ENCODE measurements around the gene F3. TPM values are rescaled to one million over a fixed set of nuclear protein-coding genes. Genes with fewer than 3 reads are reported as not detected.

The F3 gene
- total RNA-seq, 6 donors from 2014 or later: 52.4 to 210 (median 80.9) TPM

DNA sequence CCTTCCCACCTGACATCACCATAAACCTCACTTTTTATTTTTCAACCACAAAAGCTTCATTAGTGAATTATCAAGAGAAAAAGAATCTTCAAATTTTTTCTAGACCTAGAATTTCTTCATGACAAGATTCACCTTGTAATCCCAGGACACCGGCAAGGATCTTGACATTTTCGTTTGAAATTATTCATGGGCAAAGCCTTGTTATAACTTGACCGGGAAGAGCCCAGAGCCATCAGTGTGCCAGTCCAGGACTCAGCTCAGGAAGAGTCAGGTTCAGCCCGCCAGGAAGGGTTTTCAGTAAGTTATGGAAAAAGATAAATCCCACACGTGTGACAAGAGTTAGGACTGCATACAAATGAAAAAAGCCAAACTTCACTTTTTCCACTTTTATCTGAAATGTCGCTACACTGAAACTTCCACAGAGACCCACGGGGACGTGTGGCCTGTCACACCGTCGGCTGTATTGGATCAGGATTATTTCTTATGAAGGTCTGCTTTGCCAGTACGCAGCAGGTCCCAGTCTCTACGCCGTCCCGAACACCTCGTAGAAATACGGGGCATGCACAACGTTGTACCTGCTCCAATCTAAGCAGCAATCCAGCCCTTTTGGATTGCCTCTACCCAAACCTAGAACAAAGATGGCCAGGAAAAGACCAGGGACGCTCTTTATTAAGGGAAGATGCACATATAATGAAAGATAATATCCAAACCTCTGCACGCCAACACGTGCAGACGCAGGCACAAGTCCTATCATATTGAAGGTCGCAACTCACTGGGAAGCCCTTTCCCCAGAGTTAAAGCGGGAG, 916 bp downstream of the F3 start:
- peak overlapping the region; percentile 63 to 86 (median 80) for H3K4me3 ChIP-seq
- no peak for TF ChIP-seq EP300 (IDR thresholded peaks at IDR 0.05)
- no peak for TF ChIP-seq POLR2A (IDR thresholded peaks at IDR 0.05)
- TF ChIP-seq POLR2AphosphoS5 (IDR thresholded peaks at IDR 0.05): no peak
- TF ChIP-seq, protein P1, sequence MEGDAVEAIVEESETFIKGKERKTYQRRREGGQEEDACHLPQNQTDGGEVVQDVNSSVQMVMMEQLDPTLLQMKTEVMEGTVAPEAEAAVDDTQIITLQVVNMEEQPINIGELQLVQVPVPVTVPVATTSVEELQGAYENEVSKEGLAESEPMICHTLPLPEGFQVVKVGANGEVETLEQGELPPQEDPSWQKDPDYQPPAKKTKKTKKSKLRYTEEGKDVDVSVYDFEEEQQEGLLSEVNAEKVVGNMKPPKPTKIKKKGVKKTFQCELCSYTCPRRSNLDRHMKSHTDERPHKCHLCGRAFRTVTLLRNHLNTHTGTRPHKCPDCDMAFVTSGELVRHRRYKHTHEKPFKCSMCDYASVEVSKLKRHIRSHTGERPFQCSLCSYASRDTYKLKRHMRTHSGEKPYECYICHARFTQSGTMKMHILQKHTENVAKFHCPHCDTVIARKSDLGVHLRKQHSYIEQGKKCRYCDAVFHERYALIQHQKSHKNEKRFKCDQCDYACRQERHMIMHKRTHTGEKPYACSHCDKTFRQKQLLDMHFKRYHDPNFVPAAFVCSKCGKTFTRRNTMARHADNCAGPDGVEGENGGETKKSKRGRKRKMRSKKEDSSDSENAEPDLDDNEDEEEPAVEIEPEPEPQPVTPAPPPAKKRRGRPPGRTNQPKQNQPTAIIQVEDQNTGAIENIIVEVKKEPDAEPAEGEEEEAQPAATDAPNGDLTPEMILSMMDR (IDR thresholded peaks at IDR 0.05): no peak
- WGBS, 2 donors: 40 to 47% methylated on average over 23 of the region's 23 CpGs
- H3K27me3 ChIP-seq: no peaks in the 10 kb centered on the region
- H3K36me3 ChIP-seq: peaks cover 0 to 2% (median 0%) of the 10 kb centered on the region in 4 donors
- peak overlapping the region; percentile 85 to 96 (median 90) for H3K27ac ChIP-seq
- peaks cover 6 to 27% (median 19%) of the 10 kb centered on the region in 4 donors for H3K4me1 ChIP-seq
- DNase-seq (no peak), ATAC-seq (ENCODE audit: low FRiP score in 2 of 2) (no peak)
- H3K9me3 ChIP-seq: no peaks in the 10 kb centered on the region

DNA sequence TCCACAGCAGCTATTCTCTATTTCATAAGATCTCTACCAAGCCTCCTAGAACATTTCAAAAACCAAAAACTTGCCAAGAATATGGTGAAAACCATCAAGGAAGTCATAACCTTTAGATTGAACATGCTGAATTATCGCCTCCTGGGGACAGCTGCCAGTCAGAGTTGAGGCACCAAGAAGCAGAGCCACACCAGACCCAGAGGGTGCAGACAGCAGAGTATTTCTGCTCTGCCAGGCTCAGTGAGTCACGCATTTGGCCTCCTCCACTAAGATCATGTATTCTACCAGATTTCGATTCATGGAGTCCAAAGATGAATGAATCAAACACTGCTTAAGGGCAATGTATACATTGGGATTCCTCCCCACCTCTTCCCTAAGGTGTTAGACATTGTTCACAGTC, 2.1 kb downstream of the F3 start:
- Histone ChIP-seq H3K36me3 (peaks cover 0 to 14% (median 3%) of the 10 kb centered on the region in 4 donors), H3K9me3 (no peaks in the 10 kb centered on the region), H3K27ac (peak overlapping the region; percentile 4 to 96 (median 54)), H3K4me1 (peaks cover 6 to 27% (median 19%) of the 10 kb centered on the region in 4 donors), H3K27me3 (no peaks in the 10 kb centered on the region), H3K4me3 (peak overlapping the region in 3 of 4 donors; percentile 77 to 86 (median 84))
- TF ChIP-seq POLR2A (IDR thresholded peaks at IDR 0.05) (no peak), EP300 (IDR thresholded peaks at IDR 0.05) (no peak), POLR2AphosphoS5 (IDR thresholded peaks at IDR 0.05) (no peak)
- TF ChIP-seq, protein P1 (IDR thresholded peaks at IDR 0.05): no peak
- ATAC-seq (ENCODE audit: low FRiP score in 2 of 2) (no peak), DNase-seq (peak in 1 of 2 donors; percentile 45)
- WGBS, 2 donors: 63 to 76% methylated on average over 3 of the region's 3 CpGs

DNA sequence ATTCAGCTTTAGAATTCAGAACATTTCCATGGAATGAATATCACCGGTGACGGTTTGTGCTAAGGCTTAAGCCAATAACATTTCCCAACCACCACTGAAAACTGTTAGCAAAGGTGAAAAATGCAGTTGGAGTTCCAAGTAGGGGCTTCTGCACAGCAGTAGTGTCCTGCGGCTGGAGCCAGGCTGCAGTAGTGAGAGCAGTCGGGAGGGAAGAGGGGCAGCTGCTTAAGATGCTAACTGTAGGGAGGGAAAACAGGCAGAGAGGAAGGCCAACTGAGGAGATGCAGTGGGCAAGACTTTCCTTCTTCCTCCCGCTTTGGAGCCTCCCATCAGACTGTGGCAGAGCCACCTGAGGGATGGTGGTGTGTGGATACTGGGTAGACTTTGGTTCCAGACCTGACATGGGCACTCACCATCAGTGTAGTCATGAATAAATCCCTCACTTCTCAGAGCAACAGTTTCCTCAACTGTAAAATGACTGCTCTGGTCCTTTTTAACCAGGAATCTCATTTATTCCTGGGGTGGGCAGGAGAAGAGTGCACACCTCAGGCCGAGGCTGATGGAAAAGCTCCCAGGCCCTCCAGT, 3.2 kb downstream of the F3 start:
- WGBS, 2 donors: 63 to 72% methylated on average over 6 of the region's 6 CpGs
- no peak for ATAC-seq (ENCODE audit: low FRiP score in 2 of 2)
- TF ChIP-seq EP300 (IDR thresholded peaks at IDR 0.05) (no peak), POLR2AphosphoS5 (IDR thresholded peaks at IDR 0.05) (no peak), POLR2A (IDR thresholded peaks at IDR 0.05) (no peak)
- TF ChIP-seq, protein P1 (IDR thresholded peaks at IDR 0.05): no peak
- Histone ChIP-seq H3K27me3 (no peaks in the 10 kb centered on the region), H3K9me3 (no peaks in the 10 kb centered on the region), H3K36me3 (peaks cover 0 to 16% (median 4%) of the 10 kb centered on the region in 4 donors), H3K27ac (peak overlapping the region in 1 of 4 donors; percentile 37), H3K4me3 (peak overlapping the region in 3 of 4 donors; percentile 77 to 86 (median 84)), H3K4me1 (peaks cover 6 to 20% (median 15%) of the 10 kb centered on the region in 4 donors)
- no peak for DNase-seq

DNA sequence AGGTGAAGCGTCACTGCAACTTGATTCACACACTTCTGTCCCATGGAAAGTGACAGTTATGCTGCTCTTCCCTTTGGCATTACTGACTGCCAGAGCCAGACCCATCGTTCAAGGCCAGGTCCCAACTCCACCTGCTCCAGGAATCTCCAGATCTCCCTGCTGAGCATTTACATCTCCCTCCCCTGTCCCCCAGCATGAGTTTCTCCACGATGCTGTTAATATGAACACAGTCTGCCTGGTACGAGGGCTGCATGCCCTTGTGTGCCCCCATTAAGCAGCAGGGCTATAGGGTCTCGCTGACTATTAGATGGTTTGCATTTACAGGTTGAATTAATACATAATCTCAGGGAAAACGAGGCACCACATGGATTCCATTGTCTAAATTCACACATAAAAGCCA, 4.3 kb downstream of the F3 start:
- TF ChIP-seq POLR2AphosphoS5 (IDR thresholded peaks at IDR 0.05) (no peak), EP300 (IDR thresholded peaks at IDR 0.05) (no peak), POLR2A (IDR thresholded peaks at IDR 0.05) (no peak)
- TF ChIP-seq, protein P1 (IDR thresholded peaks at IDR 0.05): no peak
- WGBS, 2 donors: 68 to 69% methylated on average over 6 of the region's 6 CpGs
- Histone ChIP-seq H3K4me3 (peak overlapping the region in 1 of 4 donors; percentile 86), H3K27me3 (no peaks in the 10 kb centered on the region), H3K27ac (peak overlapping the region in 2 of 4 donors; percentile 2 to 13), H3K9me3 (no peaks in the 10 kb centered on the region), H3K36me3 (peaks cover 0 to 26% (median 5%) of the 10 kb centered on the region in 4 donors), H3K4me1 (peaks cover 4 to 9% (median 7%) of the 10 kb centered on the region in 4 donors)
- no peak for DNase-seq
- ATAC-seq (ENCODE audit: low FRiP score in 2 of 2): no peak
